Inflammatory macrophage treated with lipopolysaccharide for 4 hours (primary cell): Measurements from ENCODE around the gene PLBD1.

Experiments
- DNase-seq: peaks from one replicate; pipeline ENCODE4 v3.0.0-alpha.2; 2020

The PLBD1 gene

DNA sequence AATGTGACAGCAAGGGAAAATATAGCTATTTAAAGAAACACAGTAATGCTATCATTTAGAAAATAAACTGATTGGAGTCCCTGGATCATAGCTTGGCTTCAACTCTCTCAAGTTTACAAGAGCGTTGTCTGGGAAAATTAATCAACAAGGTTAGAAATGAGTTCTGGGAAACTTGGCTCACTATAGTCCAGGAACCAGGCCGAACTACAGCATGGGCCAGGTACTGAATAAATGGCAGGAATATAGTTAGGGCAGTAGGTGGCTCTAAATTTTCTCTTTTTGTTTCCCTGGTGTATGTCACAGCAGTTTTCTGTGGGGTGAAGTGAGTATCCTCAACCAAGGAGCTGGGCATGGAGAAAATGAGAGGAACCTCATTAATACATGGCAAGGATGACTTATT, 72.4 kb downstream of the PLBD1 start:
- no peak for DNase-seq

GRCh38 chr12:14482886-14483285, 84.8 kb downstream of the PLBD1 start:
- no peak for DNase-seq

- no peak for DNase-seq
Observed at GRCh38 chr12:14482361-14482760, 85.3 kb downstream of the PLBD1 start.

DNA sequence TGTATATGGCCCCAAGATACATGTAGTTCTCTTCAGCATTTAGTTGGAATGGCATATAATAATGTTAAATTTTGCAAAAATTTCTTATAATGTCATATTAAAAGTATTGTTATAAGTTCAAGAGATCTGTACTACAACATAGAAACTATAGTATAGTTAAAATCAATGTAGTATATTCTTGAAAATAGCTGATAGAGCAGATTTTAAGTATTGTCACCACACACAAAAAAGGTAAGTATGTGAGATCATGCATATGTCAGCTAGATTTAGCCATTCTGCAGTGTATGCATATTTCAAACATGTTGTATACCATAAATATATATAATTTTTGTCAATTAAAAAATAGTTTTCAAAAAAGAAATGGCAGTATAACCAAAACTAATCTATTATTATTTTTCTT, 86.5 kb downstream of the PLBD1 start:
- DNase-seq: no peak

DNA sequence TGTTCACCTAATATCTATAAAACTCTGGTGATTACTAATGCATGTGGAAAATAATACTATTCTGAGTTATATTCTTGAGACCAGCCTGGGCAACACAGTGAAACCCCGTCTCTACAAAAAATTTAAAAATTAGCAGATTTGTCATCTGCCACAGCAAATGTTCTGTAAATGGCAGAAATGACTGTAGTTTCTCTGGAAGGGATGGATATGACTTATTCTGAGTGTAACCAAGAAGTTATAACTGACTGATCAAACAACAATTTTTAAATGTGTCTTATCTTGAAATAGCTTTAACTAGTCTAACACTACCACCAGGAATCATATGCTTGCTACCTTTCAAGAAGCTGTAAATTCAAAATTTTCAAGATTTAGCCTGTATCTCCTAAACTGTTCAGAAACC, 88.7 kb downstream of the PLBD1 start:
- DNase-seq: no peak

DNA sequence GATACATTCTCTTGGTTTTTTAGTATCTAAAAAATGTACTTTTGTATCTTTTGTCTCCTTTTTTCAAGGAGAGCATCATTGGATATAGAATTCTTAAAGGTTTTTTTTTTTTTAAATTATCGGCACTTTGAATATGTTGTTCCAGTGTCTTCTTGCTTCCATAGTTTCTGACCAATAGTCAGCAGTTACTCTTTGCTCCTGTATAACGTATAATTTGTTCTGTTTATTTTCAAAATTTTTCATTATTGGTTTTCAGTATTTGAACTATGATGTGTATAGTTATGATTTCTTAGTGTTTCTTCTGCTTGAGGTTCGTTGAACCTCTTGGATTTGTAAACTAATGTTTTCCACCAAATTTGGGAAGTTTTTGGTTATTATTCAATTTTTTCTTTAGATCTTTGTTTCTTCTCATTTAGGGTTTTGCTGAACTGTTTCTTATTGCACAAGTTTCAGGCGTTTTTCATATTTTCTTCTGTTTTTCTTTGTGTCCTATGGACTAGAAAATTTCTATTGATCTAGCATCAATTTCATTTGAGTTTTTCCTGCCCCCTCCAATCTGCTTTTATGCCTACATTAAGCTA, 93.9 kb downstream of the PLBD1 start:
- peak; percentile 9 for DNase-seq

DNA sequence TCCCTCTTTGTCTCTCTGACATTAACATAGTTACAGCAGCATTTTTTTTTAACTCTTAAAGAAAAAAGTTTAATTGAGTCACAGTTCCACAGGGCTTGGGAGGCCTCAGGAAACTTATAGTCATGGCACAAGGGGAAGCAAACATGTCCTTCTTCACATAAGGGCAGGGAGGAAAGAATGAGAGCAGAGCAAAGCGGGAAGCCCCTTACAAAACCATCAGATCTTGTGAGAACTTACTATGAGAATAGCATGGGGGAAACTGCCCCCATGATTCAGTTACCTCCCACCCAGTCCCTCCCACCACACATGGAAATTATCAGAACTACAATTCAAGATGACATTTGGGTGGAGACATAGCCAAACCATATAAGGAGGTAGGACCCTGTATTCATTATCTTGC, 96.2 kb downstream of the PLBD1 start:
- DNase-seq: no peak

- DNase-seq: no peak
Observed at GRCh38 chr12:14460212-14460841, 107.4 kb downstream of the PLBD1 start.

DNA sequence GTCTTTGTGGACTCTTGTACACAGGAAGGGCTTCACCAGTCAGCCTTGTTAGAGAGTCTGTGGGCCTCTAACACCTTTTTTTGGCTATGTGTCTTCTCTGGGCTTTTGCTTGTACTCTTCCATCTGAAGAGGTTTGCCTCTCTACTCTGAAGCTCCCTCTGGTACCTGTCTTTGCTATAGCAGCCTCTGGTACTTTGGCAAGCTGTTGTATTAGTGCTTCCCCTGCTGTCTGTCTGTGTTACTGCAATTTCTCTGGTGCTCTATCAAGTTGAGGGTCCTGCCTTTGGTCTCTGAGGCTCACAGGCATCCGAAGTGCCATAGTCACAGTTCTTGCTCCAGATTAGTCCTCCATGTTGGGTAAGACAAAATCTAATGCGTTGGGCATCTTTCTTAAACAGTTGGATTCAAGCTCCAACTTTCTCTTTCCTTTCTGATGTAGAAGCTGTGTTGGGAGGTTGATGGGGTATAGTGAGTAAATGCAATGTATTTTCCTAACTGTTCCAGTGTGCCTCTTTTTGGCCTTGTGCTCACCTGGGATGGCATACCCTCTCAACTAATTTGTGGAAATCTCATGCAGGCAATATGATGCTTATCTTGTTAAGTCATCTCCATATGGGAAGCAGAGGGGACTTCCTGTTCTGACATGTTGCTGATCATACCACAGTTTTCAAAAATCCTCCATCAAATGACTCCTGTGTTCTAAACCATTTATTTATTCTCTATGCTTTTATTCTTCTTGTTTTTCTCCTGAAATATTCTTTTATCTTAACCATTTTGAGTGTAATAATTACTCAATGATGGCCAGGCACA, 113.4 kb downstream of the PLBD1 start:
- DNase-seq: peak; percentile 51
